HepG2 (cell line): ENCODE results near the gene PEA15. TPM values are rescaled to one million over a fixed set of nuclear protein-coding genes. Genes with fewer than 3 reads are reported as not detected.

Experiments
- ATAC-seq: fragments of 200-7000 bp; cut with Tn5 transposase; 3 replicates; pipeline ENCODE4 v1.9.1; 2020; ENCODE audit warnings: mild to moderate bottlenecking, moderate library complexity
- BruUV-seq: library from RNA; stranded (reverse); fragments of 400-500 nt; replicated peaks from 2 replicates; lab custom pipeline; 2021; lab: Mats Ljungman, UMichigan
- CTCF ChIA-PET: fragments of 300-600 bp; formaldehyde crosslinking; extraction: SDS; loops from one replicate; lab custom pipeline; 2021; ENCODE audit warnings: low total read pairs, inconsistent platforms, low intra/inter-chr PET ratio; lab: Yijun Ruan, JAX
- POLR2A ChIA-PET: fragments of 350-600 bp; sonication (Branson Sonifier 250); formaldehyde crosslinking; loops from one replicate; lab custom pipeline; 2020; ENCODE audit warnings: antibody characterized with exemption, inconsistent platforms; lab: Yijun Ruan, JAX
- DNase-seq: peaks from one replicate; pipeline ENCODE4 v3.0.0-alpha.2; 2015; ENCODE audit warnings: low spot score
- FAIRE-seq: peaks from 3 replicates; lab custom pipeline; 2011; peaks lifted over from hg19 to GRCh38; lab: Jason Lieb, UNC
- H2AFZ ChIP-seq: one replicate; pipeline ENCODE4 v1.6.1; 2011; ENCODE audit warnings: low read length, inconsistent platforms
- H3K27ac ChIP-seq: fragments of 300-600 bp; 3 replicates; pipeline ENCODE4 v1.8.0; 2011; ENCODE audit warnings: mixed run types, mild to moderate bottlenecking, mixed read lengths, low read length, inconsistent platforms; ENCODE audit not compliant: insufficient read depth; ENCODE audit errors: extremely low read length
- H3K27me3 ChIP-seq, 2 experiments: fragments of 200-600 bp in 1 of 2; 2 replicates in 1 of 2; 3 replicates in 1 of 2; pipeline versions ENCODE4 v1.6.0 to v1.8.0; 2011; ENCODE audit warnings: low read length in 2 of 2, mild to moderate bottlenecking in 2 of 2, moderate library complexity in 2 of 2, inconsistent platforms in 1 of 2; ENCODE audit not compliant: insufficient read depth in 2 of 2, control insufficient read depth in 1 of 2
- H3K36me3 ChIP-seq, 2 experiments: fragments of 200-600 bp in 1 of 2; replicated peaks in 1 of 2; 2 replicates in 1 of 2; 3 replicates in 1 of 2; pipeline versions ENCODE4 v1.5.1 to v1.8.0; 2011; ENCODE audit warnings: low read length in 2 of 2, inconsistent platforms in 1 of 2; ENCODE audit not compliant: insufficient read depth in 2 of 2, control insufficient read depth in 1 of 2
- H3K4me1 ChIP-seq: 2 replicates; pipeline ENCODE4 v1.5.1; 2012; ENCODE audit warnings: low read length, inconsistent platforms; ENCODE audit not compliant: insufficient read depth
- H3K4me2 ChIP-seq: 2 replicates; pipeline ENCODE4 v1.6.0; 2011; ENCODE audit warnings: low read depth, low read length, inconsistent platforms
- H3K4me3 ChIP-seq, 3 experiments: fragments of 200-600 bp in 1 of 3; sonication (generic), shearing (Covaris generic) in 1 of 3; replicated peaks in 1 of 3; 2 replicates each; pipeline ENCODE4 v1.5.1; 2011 to 2016; ENCODE audit warnings: low read length in 3 of 3, inconsistent platforms in 2 of 3, low read depth in 2 of 3, mild to moderate bottlenecking in 2 of 3, control low read depth in 1 of 3, mixed read lengths in 1 of 3; ENCODE audit not compliant: insufficient read depth in 1 of 3
- H3K79me2 ChIP-seq: one replicate; pipeline ENCODE4 v1.6.1; 2011; ENCODE audit warnings: low read length, inconsistent platforms; ENCODE audit not compliant: insufficient read depth
- H3K9ac ChIP-seq: 2 replicates; pipeline ENCODE4 v1.6.0; 2011; ENCODE audit warnings: mild to moderate bottlenecking, low read depth, low read length, inconsistent platforms; ENCODE audit not compliant: insufficient read depth
- H3K9me3 ChIP-seq: 2 replicates; pipeline ENCODE4 v1.5.1; 2012; ENCODE audit warnings: mild to moderate bottlenecking, low read length
- H4K20me1 ChIP-seq: 2 replicates; pipeline ENCODE4 v1.6.0; 2011; ENCODE audit warnings: inconsistent platforms, mild to moderate bottlenecking, low read length, moderate library complexity; ENCODE audit not compliant: insufficient read depth
- ESRRA ChIP-seq: sonication (generic); formaldehyde crosslinking; IDR thresholded peaks from 2 replicates; pipeline ENCODE4 v1.5.1; 2020; ENCODE audit warnings: mild to moderate bottlenecking, low read depth, missing genetic modification reagents
- FOSL1 ChIP-seq: sonication (generic); formaldehyde crosslinking; IDR thresholded peaks from 2 replicates; pipeline ENCODE4 v1.9.0; 2021; ENCODE audit warnings: missing genetic modification reagents, borderline replicate concordance
- FOXC1 ChIP-seq: sonication (generic); formaldehyde crosslinking; IDR thresholded peaks from 2 replicates; pipeline ENCODE4 v1.8.0; 2022; ENCODE audit warnings: mild to moderate bottlenecking, missing genetic modification reagents, borderline replicate concordance
- GABPB1 ChIP-seq: IDR thresholded peaks from 2 replicates; pipeline ENCODE4 v1.6.1; 2016; ENCODE audit warnings: mild to moderate bottlenecking, missing genetic modification reagents, moderate library complexity, missing compliant biosample characterization
- GFI1 ChIP-seq: sonication (generic); formaldehyde crosslinking; IDR thresholded peaks from 2 replicates; pipeline ENCODE4 v1.5.0; 2020; ENCODE audit warnings: missing genetic modification reagents, mild to moderate bottlenecking, borderline replicate concordance
- GPN1 ChIP-seq: sonication (generic); formaldehyde crosslinking; IDR thresholded peaks from 2 replicates; pipeline ENCODE4 v1.5.1; 2020; ENCODE audit warnings: missing genetic modification reagents, borderline replicate concordance
- LRRFIP1 ChIP-seq: sonication (generic); formaldehyde crosslinking; conservative IDR thresholded peaks from 2 replicates; pipeline ENCODE4 v1.4.0; 2020; ENCODE audit warnings: missing genetic modification reagents
- MAF1 ChIP-seq: sonication (generic); formaldehyde crosslinking; IDR thresholded peaks from 2 replicates; pipeline ENCODE4 v1.5.0; 2020; ENCODE audit warnings: missing genetic modification reagents, borderline replicate concordance
- ZFP36L2 ChIP-seq: sonication (generic); formaldehyde crosslinking; IDR thresholded peaks from 2 replicates; pipeline ENCODE4 v1.4.0; 2020; ENCODE audit warnings: missing genetic modification reagents
- ZFP62 ChIP-seq: sonication (generic); formaldehyde crosslinking; IDR thresholded peaks from 2 replicates; pipeline ENCODE4 v1.4.0; 2020; ENCODE audit warnings: missing genetic modification reagents
- ZMYM4 ChIP-seq: sonication (generic); formaldehyde crosslinking; IDR thresholded peaks from 2 replicates; pipeline ENCODE4 v1.8.1; 2023; ENCODE audit warnings: mild to moderate bottlenecking, missing genetic modification reagents
- ZNF431 ChIP-seq: sonication (generic); formaldehyde crosslinking; IDR thresholded peaks from 2 replicates; pipeline ENCODE4 v1.9.0; 2022; ENCODE audit warnings: missing genetic modification reagents, low read depth, mild to moderate bottlenecking, borderline replicate concordance
- ZNF547 ChIP-seq: sonication (generic); formaldehyde crosslinking; IDR thresholded peaks from 2 replicates; pipeline ENCODE4 v1.5.1; 2020; ENCODE audit warnings: mild to moderate bottlenecking, missing genetic modification reagents
- ZNF609 ChIP-seq: sonication (generic); formaldehyde crosslinking; IDR thresholded peaks from 2 replicates; pipeline ENCODE4 v1.4.0; 2020; ENCODE audit warnings: mild to moderate bottlenecking, missing genetic modification reagents, borderline replicate concordance
- ZNF639 ChIP-seq: conservative IDR thresholded peaks from 2 replicates; pipeline ENCODE4 v1.6.1; 2018; ENCODE audit warnings: missing genetic modification reagents
- ZNF850 ChIP-seq: sonication (generic); formaldehyde crosslinking; conservative IDR thresholded peaks from 2 replicates; pipeline ENCODE4 v1.9.0; 2021; ENCODE audit warnings: mild to moderate bottlenecking, missing genetic modification reagents
- WGBS: methylation state at CpG from one replicate; pipeline ENCODE4 v1.1.6; 2017; ENCODE audit warnings: low lambda C conversion rate; 5-methylcytosine and 5-hydroxymethylcytosine counted together
- in situ Hi-C: cut with HindIII; loops from 2 replicates; pipeline ENCODE4 v1.10.0; 2017; ENCODE audit warnings: low pct_unique_long_range_greater_than_20kb; ENCODE audit not compliant: extremely low pct_ligation_motif_present
- intact Hi-C: fragments of 100-400 bp; cut with micrococcal nuclease; formaldehyde crosslinking; loops from one replicate; pipeline ENCODE4 v1.10.0; 2022; ENCODE audit not compliant: unreplicated experiment
- polyA plus RNA-seq, 8 experiments: library from polyadenylated mRNA; depleted of rRNA in 3 of 8; stranded (reverse) in 7 of 8; unstranded in 1 of 8; fragments of >200 nt; fragmentation: Illumina TruSeq in 4 of 8; extraction: Trizol in 4 of 8; gene quantifications; 2 replicates each; pipeline versions ENCODE4 v1.2.1 to v1.2.3, GENCODE V29; 2011 to 2016; ENCODE audit warnings: low read depth in 4 of 8, missing spikeins in 1 of 8, mixed read lengths in 1 of 8; ENCODE audit not compliant: insufficient read depth in 1 of 8
- total RNA-seq, 5 experiments: library from RNA; depleted of rRNA; stranded (reverse); fragments of >200 nt; fragmentation: Illumina TruSeq; extraction: Trizol; gene quantifications; 2 replicates each; pipeline ENCODE4 v1.2.3, GENCODE V29; 2016; ENCODE audit warnings: low read depth in 1 of 5

Gene PEA15
- total and polyA plus RNA-seq, 2 of the 13 experiments (the other 11 are each of a cell fraction or from before 2014, with no cell fraction given), result 12.1 to 35.2 TPM

GRCh38 chr1:160243767-160244166 lies 38.6 kb downstream of the PEA15 start (continued):
- no peak for TF ChIP-seq ZNF609
- no peak for TF ChIP-seq GABPB1
- TF ChIP-seq ZNF850 (CRISPR knock-in tag), result no peak
- no peak for TF ChIP-seq FOSL1
- no peak for TF ChIP-seq ZNF431 (CRISPR knock-in tag)
- TF ChIP-seq FOXC1 (CRISPR knock-in tag), result no peak
- no peak for TF ChIP-seq ZNF639
- TF ChIP-seq, all 625 proteins: peak for 0

GRCh38 chr1:160244209-160244608 lies 39.0 kb downstream of the PEA15 start:
- ATAC-seq, result no peak
- no peaks in the 10 kb centered on the region for H4K20me1 ChIP-seq
- no peak overlapping the region for H3K9ac ChIP-seq
- in situ Hi-C loops (no loop called here), intact Hi-C loops (no loop called here)
- H3K79me2 ChIP-seq, result peaks cover 29% of the 10 kb centered on the region
- no peak for FAIRE-seq
- no peak overlapping the region for H3K27ac ChIP-seq
- no peaks in the 10 kb centered on the region for H3K9me3 ChIP-seq
- 100% methylated on average over 1 of the region's 1 CpG for WGBS
- TF ChIP-seq MAF1 (CRISPR knock-in tag) (no peak), ESRRA (CRISPR knock-in tag) (no peak), ZFP36L2 (no peak), LRRFIP1 (CRISPR knock-in tag) (no peak), ZFP62 (CRISPR knock-in tag) (no peak), GFI1 (CRISPR knock-in tag) (no peak), ZMYM4 (CRISPR knock-in tag) (no peak), GPN1 (no peak), ZNF547 (CRISPR knock-in tag) (no peak)
- no peak overlapping the region for H3K4me3 ChIP-seq
- ChIA-PET CTCF (no interaction called here), POLR2A (no interaction called here)
- H3K4me1 ChIP-seq, result no peaks in the 10 kb centered on the region
- no TSS peak for BruUV-seq
- peaks cover 11 to 38% of the 10 kb centered on the region in 2 experiments; a peak in 4 of 5 replicates for H3K36me3 ChIP-seq
- no peak overlapping the region for H2AFZ ChIP-seq
- no peaks in the 10 kb centered on the region for H3K27me3 ChIP-seq
- no peak overlapping the region for H3K4me2 ChIP-seq
- DNase-seq, result no peak
